ENCODE results near the gene NYAP2. TPM values are rescaled to one million over a fixed set of nuclear protein-coding genes. Genes with fewer than 3 reads are reported as not detected.

NYAP2 gene
- total and polyA plus RNA-seq, 10 of the 15 experiments (the other 5 are each of a cell fraction or from before 2014, with no cell fraction given) = 0.03 TPM; not detected in 9

GRCh38 chr2:225559072-225559415, 159.5 kb downstream of the NYAP2 start:
- POLR2A ChIA-PET = no interaction called here
- Histone ChIP-seq H3K4me1 (ENCODE audit: control insufficient read depth, insufficient read depth, low read length) (no peaks in the 10 kb centered on the region), H4K20me1 (ENCODE audit: control insufficient read depth, insufficient read depth) (no peaks in the 10 kb centered on the region), H3K9me3 (replicated peaks; ENCODE audit: control insufficient read depth, insufficient read depth, low read length) (no peaks in the 10 kb centered on the region), H3K9ac (ENCODE audit: control insufficient read depth, insufficient read depth, low read length) (no peak overlapping the region), H3K79me2 (ENCODE audit: control insufficient read depth, insufficient read depth, low read length) (no peaks in the 10 kb centered on the region), H3K4me3 (no peak overlapping the region), H3K36me3 (ENCODE audit: control insufficient read depth in 2 of 2, insufficient read depth in 2 of 2, low read length in 1 of 2) (no peaks in the 10 kb centered on the region), H3K4me2 (ENCODE audit: control insufficient read depth, insufficient read depth) (no peak overlapping the region), H3K27ac (ENCODE audit: control insufficient read depth, insufficient read depth) (no peak overlapping the region), H2AFZ (ENCODE audit: control insufficient read depth, low read depth, low read length) (no peak overlapping the region), H3K27me3 (replicated peaks in 1 of 2; ENCODE audit: control insufficient read depth in 2 of 2, insufficient read depth in 2 of 2, low read length in 1 of 2) (no peaks in the 10 kb centered on the region)
- SMC1A ChIA-PET (ENCODE audit: uncharacterized antibody, unreplicated experiment) = interaction anchor here (0.6 kb wide), 1 partner anchor 771 kb away, joined by 3 read pairs; no protein-coding TSS in a partner anchor
- TF ChIP-seq MTA3 (IDR thresholded peaks at IDR 0.05; ENCODE audit: borderline replicate concordance, low read length) (no peak), CEBPB (IDR thresholded peaks at IDR 0.05; ENCODE audit: borderline replicate concordance in 1 of 2, low read depth in 2 of 2, low read length in 2 of 2) (no peak), WRNIP1 (IDR thresholded peaks at IDR 0.05; ENCODE audit: borderline replicate concordance, low read depth, low read length) (no peak), ATF3 (IDR thresholded peaks at IDR 0.05; ENCODE audit: borderline replicate concordance, extremely low read depth, low read depth, low read length) (no peak), NFYB (IDR thresholded peaks at IDR 0.05; ENCODE audit: insufficient read depth, low read depth, low read length) (no peak), ATF7 (IDR thresholded peaks at IDR 0.05; ENCODE audit: low read depth) (no peak), FOXM1 (IDR thresholded peaks at IDR 0.05; ENCODE audit: low read depth, low read length) (no peak), ASH2L (IDR thresholded peaks at IDR 0.05; ENCODE audit: borderline replicate concordance, low read depth) (no peak), ZNF687 (IDR thresholded peaks at IDR 0.05) (no peak)
- no TSS peak for BruUV-seq (replicated peaks)
- WGBS (ENCODE audit: insufficient coverage, insufficient replicate concordance, low lambda C conversion rate, missing lambda C conversion rate) = 0% methylated on average over 1 of the region's 1 CpG
- intact Hi-C loops (cut with micrococcal nuclease; ENCODE audit: unreplicated experiment) = loop anchor here (5.0 kb wide), 1 partner anchor 437 kb away; no protein-coding TSS in a partner anchor
- DNase-seq (ENCODE audit: low read depth, low spot score) (no peak), ATAC-seq (no peak), FAIRE-seq (no peak)
- CTCF ChIA-PET = no interaction called here
- in situ Hi-C loops (cut with MboI) = no loop called here
- RAD21 ChIA-PET (ENCODE audit: unreplicated experiment) = interaction anchor here (1.0 kb wide), 1 partner anchor 121 kb away, joined by 3 read pairs; no protein-coding TSS in a partner anchor

Measured in GM12878 (cell line).